GM18519 (cell line): ENCODE data around the gene SPTBN1.
A peak's percentile ranks its signal among the peaks of the same experiment; 100 is the strongest.

Experiments used
- ATAC-seq: cut with Tn5 transposase; IDR thresholded peaks from one replicate; pipeline ENCODE4 v1.9.1; 2021; ENCODE audit warnings: mild to moderate bottlenecking, moderate library complexity; ENCODE audit not compliant: unreplicated experiment, low FRiP score

SPTBN1 gene

DNA sequence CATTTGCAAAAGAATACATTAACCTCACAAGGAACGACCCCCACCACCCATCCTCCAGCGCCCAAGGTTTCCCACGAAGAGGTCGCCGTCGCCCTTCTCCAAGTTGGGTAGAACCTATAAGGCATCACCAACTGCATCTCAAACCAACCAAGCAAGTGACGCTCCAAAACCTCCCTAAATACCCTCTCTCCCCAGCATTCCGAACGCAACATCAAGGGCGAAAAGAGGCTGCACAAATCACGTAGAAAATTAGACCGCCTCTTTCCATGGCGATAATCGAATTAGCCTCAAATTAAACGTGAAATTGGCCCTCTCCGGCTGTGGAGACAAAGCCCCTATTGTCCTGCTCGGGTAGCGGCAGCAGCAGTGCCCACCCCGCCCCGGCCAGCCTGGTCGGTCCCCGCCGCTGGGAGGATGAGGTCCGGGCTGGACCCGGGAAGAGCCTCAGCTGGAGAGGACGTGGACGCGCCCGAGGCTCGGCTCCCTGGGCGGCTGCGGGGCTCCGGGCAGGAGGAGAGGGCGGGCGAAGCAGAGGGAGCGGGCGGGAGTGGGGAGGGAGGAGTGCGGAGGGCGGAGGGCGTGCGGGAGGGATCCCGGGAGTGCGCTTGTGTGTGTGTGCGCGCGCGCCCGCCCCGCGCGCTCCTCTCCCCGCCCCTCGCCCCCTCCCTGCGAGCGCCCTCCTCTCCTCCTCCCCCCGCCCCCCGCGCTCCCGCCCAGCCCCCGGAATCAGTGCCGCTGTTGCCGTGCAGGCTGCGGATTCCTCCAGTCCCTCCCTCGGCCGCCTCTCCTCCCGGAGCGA, at the start of gene SPTBN1:
TSS of gene SPTBN1 (plus strand) at position 765 of the 799 bp plus-strand sequence. CDS start 70,092 bp downstream, outside the sequence.
- peak; percentile 25 for ATAC-seq

DNA sequence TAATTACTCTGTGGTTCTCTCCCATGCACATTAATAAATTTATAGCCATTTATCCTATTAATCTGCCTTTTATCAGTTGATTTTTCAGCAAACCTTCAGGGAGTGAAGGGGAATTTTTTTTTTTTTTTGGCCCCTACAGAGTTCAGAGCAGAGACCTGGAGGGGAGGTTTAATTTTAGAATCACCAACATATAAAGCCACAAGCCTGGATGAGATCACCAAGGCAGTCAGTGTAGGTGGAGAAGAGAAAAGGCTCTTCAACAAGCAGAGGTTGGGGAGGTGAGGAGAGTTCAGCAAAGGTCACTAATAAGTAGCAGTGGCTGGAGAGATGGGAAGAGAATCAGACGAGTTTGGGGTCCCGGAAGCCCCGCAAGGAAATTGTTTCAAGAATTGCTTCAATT, 48.4 kb upstream of the SPTBN1 start:
- ATAC-seq = no peak

DNA sequence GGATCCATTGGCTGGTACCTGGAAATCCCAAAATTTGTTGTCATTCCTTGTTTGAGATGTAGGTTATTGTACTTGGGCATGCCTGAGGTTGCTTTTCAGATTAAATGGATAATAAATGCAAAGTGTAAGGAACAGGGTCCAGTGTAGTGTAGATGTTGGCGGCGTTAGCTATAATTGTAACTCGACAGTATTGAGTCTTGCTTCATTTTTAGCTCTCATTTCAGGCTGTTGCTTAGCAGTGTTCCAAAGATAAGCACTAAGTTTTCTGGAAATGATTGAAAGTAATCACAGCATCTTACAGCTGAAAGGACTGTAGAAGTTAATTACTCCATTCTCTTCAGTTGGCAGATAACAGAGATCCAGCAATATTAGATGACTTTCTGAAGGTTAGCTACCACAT, 47.8 kb upstream of the SPTBN1 start:
- ATAC-seq = no peak

DNA sequence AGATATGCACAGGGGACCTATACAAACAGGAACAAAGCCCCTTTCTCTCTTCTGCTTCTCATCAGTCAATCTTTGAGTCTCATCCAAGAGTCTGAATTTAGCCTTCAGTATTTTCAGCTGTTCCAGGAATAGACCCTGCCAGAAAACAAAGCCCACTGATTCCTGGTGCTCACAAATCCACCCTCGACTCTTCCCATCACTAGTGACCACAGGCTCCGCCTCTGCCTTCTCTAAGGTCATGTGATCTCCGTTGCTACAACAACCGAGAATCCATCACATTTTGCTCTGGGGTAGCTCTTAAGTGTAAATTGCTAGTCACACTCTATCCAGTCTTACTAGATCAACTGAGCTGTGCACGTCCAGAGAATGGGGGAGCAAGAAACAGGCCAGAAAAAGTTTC, 46.4 kb upstream of the SPTBN1 start:
- ATAC-seq = no peak

DNA sequence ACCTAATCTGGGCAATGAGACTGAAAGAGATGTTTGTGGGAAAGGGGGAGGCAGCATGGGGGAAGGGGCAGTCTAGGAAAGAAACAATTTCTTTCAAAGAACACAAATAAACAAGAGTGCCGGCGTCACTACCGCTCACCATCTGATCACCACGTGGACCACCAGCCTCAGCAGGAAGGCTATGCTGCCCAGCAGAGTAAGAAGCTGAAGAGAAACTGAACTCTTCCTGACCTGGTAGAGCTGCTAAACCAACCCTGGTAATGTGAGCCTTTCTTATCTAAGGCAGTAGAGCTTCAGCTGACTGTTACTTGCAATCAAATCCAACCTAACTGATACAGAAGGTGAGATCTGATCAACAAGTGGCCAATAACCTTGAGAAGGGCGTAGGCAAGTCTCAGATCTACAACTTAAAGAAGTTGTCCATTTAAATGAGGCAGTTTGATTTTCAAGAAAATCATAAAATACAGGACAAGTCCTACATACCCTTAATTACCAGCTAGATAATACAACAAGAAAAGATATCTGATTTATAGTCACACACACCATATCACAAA, 44.2 kb upstream of the SPTBN1 start:
- ATAC-seq = no peak

DNA sequence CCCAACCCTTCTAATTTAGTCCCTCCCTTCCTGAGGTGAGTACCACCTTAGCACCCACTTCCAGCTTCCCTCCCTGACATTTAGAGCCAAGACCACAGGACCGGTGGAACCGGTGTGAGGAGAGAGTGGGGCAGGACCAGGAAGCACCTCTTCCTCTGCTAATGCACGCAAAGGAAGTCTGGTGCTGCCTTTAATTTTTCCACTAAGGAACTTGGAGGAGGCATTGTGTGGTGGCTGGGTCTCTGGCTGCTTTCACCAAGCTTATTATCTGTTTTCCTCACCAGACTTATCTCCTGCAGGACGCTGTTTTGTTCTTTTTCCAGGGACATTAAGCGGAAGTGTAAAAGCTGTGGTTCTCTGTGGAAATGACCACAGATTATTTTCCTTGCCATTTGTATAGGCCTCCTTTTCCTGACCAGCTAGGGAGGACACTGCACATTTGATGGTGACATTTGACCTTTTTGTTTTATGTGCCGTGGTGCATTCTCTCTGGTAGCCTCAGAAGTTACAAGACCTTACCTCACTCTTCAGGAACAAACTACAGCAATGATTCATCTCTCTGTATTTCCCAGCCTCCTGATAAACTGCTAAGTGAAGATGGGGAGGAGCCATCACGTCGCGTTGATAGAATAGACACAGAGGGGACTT, 39.8 kb upstream of the SPTBN1 start:
- no peak for ATAC-seq

DNA sequence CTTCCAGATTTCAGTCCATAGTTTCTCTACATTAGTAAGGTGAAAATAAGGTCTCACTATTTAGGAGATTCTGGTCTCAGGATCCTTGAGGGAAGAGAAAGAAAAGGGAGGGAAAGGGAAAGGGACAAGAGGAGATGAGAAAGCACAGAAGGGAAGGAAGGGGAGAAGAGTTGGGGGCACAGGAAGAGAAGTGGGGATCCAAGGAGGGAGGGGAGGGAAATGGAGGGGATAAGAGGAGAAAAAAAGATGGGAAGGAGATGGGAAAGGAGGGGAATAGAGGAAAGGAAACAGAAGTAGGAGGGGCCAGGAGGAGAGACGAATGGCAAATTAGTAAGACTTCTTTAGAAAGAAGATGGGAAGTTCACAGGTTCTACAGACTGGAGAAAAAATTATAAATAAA, 39.2 kb upstream of the SPTBN1 start:
- no peak for ATAC-seq

DNA sequence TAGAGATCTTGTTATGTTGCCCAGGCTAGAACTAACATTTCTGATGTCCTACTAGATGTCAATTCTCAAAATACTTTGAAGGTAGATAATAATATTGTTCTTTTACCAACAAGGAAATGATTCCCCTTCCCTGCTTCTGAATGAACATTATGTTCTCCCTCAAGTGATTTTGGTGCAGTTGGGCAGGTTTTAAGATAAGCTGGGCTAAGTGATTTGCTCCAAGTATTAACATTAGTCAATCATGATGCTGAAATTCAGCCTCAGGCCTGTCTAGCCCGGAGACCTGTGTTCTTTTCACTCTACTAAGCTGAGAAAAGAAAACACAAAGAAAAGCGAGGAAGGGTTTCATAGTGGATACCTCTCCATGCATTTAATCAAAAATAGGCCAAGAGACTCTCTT, 38.5 kb upstream of the SPTBN1 start:
- ATAC-seq = no peak

DNA sequence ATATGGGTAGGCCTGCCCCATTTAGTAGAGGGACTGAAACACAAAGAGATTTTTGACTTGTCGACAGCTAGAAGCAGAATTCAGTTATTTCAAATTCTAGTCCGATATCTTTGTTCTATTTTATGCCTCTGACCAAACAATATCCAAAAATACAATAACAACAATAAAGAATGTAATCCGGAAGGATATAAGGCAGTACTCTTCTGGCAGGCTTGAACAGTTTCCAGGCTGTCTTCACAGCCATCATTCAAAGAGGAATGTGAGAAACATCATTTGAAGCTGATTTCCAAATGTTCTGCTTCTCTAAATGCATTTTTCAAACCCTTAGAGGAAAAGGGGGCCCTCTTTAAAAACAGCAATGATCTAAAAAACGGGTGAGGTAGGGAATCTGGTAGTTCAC, 36.7 kb upstream of the SPTBN1 start:
- no peak for ATAC-seq

DNA sequence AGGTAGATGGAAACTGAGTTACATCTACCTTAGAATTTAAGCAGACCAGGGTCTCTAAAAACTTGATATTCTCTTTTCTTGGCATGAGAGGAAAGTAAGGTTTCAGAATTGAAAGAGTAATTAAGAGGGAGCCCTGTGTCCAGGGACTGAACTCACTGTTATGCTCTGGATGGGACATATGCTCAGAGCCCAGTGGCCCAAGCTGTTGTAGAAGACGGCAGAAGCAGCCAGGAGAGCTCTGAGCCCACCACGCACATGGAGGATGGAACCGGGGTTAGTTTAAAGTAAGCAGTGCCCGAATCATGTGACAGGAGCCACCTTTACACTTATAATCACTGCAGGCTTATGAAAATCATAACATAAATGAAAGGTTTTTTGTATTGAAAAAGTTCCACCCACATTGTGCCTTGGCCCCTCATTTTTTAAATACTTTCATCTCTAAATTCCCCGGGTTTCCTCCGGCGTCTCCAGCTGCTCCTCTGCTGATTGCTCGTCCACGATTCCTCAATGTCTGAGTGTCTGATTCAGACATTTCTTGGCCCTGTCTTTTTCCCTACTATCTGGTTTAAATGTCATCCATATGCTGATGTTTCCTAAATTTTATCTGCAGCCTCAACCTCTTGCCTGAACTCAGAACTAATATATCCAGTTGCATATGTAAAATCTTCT, 36.1 kb upstream of the SPTBN1 start:
- no peak for ATAC-seq

DNA sequence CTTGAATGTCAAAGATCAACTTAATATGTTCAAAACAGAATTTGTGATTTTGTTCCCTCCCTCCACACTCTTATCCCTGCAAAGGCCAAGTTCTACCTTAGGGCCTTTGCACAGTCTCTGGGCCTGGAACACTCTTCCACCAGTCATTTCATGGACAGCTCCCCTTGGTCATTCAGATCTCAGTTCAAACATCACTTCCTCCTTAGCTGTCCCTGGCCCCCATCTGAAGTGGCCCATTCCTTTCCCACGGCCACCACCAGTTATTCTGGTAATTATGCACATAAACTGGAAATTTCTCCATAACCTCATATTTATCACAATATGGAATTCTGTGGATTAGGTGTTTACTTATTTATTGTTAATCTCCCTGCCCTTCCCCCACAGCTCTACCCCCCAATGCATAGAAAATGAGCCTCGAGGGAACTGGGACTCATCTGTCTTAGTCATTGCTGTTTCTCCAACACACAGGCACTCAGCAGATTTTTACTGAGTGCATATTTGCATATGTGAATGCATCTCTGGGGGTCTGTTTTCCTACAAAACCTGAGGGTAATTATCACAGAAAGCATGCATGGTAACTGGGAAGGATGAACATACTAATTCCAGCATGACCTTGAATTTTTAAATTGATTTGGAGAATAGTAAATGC, 35.5 kb upstream of the SPTBN1 start:
- ATAC-seq = no peak

DNA sequence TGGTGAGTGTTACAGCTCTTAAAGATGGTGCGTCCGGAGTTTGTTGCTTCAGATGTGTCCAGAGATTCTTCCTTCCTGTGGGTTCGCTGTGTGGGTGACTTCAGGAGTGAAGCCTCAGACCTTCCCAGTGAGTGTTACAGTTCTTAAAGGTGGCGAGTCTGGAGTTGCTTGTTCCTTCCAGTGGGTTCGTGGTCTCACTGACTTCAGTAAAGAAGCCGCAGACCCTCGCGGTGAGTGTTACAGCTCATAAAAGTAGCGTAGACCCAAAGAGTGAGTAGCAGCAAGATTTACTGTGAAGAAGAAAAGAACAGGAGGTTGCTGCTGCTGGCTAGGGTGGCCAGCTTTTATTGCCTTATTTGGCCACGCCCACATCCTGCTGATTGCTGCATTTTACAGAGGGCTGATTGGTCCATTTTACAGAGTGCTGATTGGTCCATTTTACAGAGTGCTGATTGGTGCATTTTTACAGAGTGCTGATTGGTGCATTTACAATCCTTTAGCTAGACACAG, 34.0 kb upstream of the SPTBN1 start:
- no peak for ATAC-seq

DNA sequence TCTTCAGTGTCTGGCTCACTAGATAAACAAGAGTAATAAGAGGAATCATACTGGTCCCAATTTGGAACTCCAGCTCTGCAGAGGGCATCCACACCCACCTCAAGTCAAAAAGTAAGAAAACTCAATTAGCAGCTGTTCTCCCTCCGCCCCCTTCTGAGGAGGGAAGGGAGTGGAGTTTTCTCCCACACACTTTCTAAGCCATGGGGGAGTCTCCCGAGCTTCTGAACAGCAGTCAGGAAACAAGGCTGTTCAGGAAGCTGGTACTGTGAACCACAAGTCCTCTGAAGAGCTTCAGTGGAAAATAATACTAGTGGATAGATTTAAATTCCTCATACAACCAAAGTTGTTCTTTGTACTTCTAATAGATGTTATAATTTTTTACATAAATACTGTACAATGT, 32.9 kb upstream of the SPTBN1 start:
- no peak for ATAC-seq

DNA sequence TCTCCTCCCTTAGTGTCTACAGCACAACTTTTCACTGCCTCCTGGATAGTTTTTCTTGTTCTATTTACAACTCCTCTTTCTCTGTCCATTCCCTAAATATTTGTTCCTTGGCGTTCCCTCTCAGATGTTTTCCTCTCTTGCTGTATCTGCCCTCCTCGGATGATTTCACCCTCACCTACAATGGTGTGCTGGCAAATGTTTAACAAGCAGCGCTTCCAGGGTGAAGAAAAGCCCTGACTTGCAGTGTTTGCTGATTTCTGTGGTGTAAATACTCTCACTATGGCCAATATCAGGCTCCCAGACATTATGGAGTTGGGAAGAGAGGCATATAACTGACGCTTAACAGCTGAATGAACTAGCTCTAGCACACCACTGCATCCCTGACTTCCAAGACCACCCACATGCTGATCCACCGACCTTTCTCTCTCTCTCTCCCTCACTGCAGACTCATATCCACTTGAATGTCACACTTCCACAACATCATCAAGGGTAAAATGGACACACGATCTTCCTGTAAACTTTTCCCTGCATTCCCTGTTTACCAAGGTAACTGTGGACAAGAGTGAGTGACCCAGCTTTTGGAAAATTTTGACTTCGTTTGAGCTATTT, 31.5 kb upstream of the SPTBN1 start:
- no peak for ATAC-seq

DNA sequence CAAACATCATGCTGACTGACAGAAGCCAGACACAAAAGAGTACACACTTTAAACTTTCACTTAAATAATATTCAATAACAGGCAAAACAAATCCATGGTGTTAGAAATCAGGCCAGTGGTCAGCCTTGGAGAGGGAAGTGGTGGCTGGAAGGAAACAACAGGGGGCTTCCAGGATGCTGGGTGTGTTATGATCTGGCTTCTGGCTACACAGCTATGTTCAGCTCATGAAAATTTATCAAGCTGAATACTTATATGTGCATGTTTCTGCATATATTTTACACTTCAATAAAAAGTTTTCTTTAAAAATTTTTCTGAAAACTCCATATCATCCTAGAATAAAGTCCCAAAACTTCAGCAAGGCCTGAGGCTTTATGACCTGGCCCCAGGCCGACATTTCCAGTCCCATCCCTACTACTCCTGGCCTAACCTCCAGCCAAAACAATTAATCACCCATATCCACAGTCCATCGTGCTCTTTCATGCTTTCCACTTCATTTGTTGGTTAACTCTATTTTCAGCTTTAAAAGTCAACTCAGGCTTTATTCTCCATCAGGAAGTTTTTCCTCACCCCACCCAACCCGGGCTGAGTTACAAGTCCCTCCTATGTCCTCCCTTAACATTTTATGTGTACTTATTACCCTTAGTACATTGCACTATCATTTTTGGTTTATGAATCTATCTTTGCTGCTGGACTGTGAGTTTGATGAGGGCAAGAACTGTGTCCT, 27.9 kb upstream of the SPTBN1 start:
- no peak for ATAC-seq

DNA sequence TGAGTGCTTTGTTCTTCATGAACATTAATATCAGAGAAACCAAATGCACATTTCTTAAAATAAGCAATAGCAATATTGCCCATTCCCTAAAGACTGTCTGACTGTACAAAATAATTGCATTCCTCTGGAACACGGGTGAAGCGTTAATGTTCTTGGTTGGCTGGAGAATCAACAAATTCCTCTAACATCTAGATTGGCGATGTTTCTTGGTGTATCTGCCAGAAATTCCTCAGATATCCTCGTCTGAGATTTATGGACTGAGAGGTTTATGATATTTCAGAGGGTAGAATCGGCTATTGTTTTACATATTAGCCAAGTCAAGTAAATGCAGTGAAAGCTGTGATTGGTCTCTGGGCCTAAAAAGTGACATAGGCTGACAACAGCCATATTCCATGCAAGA, 27.1 kb upstream of the SPTBN1 start:
- ATAC-seq = no peak

DNA sequence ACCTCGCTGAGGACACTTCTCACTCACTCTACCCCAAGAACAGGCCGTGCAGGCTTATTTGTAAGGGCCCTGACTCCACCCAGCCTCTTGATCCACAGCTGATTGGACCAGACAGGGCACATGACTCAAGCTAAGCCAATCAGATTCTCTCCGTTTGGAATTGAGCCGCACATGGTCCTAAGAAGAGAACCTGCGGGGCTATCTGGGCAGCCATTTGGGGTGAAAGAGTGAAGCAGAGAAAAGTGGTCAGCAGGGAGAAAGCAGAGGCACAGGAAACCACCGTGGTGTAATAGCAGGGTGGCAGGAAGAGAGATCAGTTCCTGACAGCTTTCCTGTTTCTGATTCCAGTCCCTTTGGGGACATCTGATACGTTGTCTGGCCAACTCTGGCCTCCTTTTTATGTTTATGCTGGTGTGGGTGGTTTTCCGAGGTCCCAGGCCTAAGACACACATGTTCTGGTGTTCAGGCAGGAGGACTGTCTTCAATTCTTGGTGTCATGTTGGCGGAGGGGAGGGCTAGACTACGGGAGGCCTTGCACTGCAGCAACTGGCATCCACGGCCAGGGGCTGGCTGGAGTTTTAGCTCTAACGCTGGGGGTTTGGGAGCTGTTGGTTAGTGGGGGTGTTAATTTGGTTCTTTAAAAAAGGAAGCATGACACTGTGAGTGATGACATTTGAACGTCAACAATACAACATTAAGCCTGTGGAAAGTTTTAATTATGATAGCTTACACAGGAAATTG, 26.1 kb upstream of the SPTBN1 start:
- no peak for ATAC-seq

DNA sequence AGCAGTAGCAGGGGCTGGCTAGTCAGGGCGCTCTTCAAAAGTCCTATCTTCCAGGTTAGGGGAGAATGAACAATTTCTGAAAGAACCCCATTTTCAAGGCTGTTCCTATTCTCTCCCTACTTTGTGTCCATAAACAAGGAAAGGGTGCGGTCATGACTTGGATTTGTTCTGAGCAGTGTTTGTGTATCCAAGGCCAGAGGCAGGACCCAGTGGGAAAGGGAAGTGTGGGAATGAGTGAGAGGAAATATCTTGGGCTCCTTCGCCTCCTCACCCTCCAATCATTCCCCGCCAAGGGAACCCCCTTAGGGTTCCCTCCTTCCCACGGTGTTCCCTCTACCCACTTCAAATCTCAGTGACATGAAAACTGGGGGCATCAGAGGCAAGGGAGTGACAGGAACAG, 25.5 kb upstream of the SPTBN1 start:
- ATAC-seq = no peak
